HG03575 (cell line): ENCODE results near the gene SPINT4.
"Not testable (repeated sequence)": the region's sequence is repeated elsewhere in the genome, so short reads cannot be mapped to it uniquely, and the experiment has no call there.

ENCODE experiments used
- ATAC-seq: cut with Tn5 transposase; IDR thresholded peaks from one replicate; pipeline ENCODE4 v1.9.1; 2021; ENCODE audit not compliant: unreplicated experiment, insufficient number of reproducible peaks, low FRiP score; ENCODE audit errors: extremely low read depth

Gene SPINT4

GRCh38 chr20:45722047-45722446 is at the start of gene SPINT4:
SPINT4 (plus strand) TSS chr20:45722347; CDS start chr20:45722368, 21 bp downstream.
- ATAC-seq: no peak

DNA sequence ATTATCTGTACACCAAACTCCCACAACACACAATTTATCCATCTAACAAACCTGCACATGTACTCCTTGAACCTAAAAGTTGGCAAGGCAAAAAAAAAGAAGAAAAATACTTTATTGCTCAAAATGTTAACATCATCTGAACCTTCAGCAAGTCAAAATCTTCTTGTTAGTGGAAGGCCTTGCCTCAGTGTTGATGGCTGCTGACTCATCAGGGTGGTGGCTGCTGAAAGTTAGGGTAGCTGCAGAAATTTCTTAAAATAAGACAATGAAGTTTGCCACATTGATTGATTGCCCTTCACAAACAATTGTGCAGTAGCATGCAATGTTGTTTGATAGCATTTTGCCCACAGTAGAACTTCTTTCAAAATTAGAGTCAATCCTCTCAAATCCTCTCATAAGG is 49.4 kb upstream of the SPINT4 start:
- no peak for ATAC-seq

DNA sequence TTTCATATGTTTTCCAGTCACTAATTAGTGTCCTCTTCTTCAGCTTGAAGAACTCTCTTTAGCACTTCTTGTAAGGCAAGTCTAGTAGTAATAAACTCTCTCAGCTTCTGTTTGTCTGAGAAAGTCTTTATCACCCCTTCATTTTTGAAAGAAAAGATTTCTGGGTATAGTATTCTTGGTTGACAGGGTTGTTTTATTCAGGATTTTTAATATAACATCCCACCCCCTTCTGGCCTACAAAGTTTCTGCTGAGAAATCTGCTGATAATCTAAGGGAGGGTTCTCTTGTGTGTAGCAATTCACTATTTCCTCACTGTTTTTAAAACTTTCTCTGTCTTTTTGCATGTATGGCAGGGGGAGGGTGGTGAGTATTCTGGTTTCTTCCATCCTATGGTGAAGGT is 42.5 kb upstream of the SPINT4 start:
- ATAC-seq: no peak

DNA sequence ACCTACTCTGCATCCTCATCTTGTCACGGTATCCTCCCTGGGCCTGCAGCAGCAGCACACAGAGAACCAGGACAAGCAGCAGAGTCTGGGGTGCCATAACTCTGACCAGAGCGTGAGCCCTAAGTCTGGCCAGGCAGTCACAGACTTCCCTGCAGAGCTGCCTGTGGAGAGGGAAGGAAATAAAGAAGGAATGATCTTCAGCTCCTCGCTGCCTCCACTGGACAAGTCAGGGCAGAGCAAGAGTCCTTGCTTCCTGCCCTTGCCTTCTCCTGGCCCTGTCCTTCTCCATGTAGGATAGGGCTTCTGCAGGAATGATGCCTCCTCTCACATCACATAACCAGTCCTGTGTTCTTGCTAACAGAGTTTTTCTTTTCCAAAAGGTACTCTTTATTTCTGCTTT is 36.3 kb upstream of the SPINT4 start:
- ATAC-seq: no peak

GRCh38 chr20:45693346-45693745 is 28.8 kb upstream of the SPINT4 start:
- ATAC-seq: not testable (repeated sequence)

DNA sequence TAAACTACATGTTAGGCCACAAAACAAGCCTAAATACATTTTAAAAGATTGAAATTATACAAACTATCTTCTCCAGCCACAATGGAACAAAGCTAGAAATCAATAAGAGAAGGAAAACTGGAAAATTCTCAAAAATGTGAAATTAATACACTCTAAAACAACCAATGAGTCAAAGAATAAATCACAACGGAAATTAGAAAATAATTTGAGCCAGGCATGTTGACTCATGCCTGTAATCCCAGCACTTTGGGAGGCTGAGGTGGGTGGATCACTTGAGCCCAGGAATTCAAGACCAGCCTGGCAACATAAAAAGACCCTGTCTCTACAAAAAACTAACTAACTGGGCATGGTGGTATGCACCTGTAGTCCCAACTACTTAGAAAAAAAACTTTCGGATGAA is 26.7 kb upstream of the SPINT4 start:
- no peak for ATAC-seq

- ATAC-seq: no peak
Measured at GRCh38 chr20:45701104-45701503, 21.0 kb upstream of the SPINT4 start.

- ATAC-seq: no peak
Measured at GRCh38 chr20:45701873-45702272, 20.3 kb upstream of the SPINT4 start, which contains the start of gene WFDC13. WFDC13 (plus strand) TSS chr20:45702038; CDS start chr20:45702124, 86 bp downstream.

DNA sequence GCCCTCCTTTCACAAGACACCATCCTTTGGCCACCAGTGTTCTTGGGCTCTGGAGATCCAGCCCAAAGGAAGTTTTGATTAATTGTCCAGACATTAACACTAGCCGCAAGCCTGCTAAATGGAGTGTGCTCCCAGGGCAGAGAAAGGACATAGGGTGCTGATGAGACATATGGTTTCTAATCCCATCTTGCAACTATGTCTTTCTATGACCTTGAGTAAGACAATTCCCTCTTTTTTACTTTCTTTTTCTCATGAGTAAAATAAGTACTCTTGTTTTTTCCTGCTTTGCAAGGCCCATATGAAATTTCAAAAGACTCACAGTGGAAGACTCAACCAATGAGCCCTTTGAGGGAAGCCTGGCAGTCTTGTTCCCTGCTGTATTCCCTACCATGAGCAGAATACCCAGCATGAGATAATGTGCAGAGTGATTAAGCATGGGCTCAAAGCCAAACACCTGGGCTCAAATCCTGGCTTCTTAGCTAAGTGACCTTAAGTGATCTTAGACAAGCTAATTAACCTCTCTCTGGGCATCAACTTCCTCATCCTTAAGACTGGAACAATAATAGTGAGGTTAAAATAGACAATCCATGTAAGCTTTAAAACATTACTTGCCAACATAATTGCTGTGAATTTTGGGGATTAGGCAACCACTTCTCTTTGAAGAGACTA is 17.0 kb upstream of the SPINT4 start, which contains the start of gene WFDC10B:
WFDC10B (minus strand) TSS at position 51 of the 669 bp plus-strand sequence. CDS start 19,027 bp downstream, outside the sequence.
- no peak for ATAC-seq

- ATAC-seq: not testable (repeated sequence)
Measured at GRCh38 chr20:45716141-45716688, 5.9 kb upstream of the SPINT4 start.

DNA sequence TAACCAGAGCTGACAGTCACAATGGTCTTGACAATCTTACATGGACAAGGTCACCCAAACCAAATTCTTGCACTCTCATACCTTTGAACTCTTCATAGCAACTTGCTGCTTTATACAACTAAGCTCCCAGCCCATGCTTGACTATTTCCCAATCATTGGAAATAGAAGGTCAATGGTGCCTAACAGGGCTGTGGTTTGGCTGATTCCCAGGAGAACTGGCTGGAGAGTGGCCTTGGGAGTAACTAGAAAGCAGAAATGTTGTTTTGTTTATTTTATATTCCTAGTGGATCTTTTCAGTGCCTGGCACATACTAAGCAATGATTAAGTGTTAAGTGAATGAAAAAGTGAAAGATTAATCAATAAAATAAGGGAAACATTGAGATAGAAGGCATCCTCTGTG is 3.0 kb downstream of the SPINT4 start:
- no peak for ATAC-seq

DNA sequence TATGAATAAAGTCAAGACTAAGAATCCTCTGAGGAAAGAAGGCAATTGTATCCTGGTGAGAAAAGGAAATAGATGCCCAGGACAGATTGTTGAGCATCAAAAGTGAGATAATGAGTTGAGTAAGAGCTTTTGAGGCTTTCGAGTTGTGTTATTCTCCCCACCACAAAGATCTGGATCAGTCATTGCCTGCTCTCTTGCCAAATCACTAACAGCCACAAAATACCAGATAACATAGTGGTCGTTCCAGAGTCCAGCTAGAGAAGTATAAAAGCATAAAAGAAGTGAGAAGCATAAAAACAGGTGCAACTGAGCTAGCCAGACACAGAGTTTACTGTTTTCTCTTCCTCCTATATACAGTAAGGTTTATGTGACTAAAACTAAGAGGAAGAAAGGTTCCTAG is 4.9 kb downstream of the SPINT4 start:
- ATAC-seq: no peak

- no peak for ATAC-seq
Measured at GRCh38 chr20:45732199-45732598, 10.1 kb downstream of the SPINT4 start.

DNA sequence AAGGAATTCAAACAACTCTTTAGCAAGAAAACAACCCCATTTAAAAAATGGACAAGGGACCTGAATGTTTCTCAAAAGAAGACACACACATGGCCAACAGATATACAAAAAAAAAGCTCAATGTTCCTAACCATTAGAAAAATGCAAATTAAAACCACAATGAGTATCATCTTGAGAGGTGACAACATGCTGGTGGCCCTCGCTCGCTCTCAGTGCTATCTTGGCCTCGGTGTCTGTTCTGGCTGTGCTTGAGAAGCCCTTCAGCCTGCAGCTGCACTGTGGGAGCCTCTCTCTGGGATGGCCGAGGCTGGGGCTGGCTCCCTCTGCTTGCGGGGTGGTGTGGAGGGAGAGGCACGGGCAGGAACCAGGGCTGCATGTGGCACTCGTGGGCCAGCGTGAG is 13.4 kb downstream of the SPINT4 start:
- no peak for ATAC-seq

- ATAC-seq: no peak
Measured at GRCh38 chr20:45735988-45736387, 13.8 kb downstream of the SPINT4 start.

- ATAC-seq: no peak
Measured at GRCh38 chr20:45742596-45742995, 20.4 kb downstream of the SPINT4 start.

DNA sequence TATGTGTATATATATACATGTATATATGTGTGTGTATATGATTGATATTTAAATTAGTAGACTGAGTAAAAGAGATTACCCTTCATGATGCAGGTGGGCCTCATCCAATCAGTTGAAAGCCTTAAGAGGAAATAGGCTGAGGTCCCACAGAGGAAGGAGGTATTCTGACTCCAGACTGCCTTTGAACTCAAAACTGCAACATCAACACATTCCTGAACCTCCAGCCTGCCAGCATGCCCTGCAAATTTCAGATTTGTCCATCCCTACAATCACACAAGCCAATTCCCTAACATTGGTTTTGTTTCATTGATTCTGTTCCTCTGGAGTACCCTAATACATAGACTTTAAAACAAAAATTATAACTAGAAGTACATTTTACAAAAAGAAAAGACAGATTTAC is 22.9 kb downstream of the SPINT4 start:
- ATAC-seq: no peak

DNA sequence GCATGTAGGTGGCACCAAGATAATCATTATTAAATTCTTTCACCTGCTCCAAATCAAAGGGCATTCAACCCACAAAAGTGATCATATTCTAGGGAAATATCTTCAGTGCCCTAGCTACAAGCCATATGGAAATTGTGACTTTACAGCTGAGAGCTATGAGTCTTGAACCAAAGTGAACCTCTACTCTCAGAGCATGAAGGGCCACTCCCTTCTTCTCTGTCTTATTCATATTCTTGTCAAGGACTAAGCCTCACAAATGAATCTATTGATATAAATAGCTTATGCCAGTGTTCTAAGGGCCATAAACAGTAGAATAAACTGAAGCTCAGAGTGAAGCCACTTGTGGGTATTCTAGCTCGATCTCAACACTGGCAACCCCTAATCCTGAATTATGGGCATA is 29.6 kb downstream of the SPINT4 start:
- ATAC-seq: no peak

- ATAC-seq: no peak
Measured at GRCh38 chr20:45752746-45753145, 30.6 kb downstream of the SPINT4 start.

- no peak for ATAC-seq
Measured at GRCh38 chr20:45758096-45758495, 35.9 kb downstream of the SPINT4 start.

- ATAC-seq: not testable (repeated sequence)
Measured at GRCh38 chr20:45759921-45760320, 37.8 kb downstream of the SPINT4 start.
